ENCODE measurements around the gene SFMBT2.
A peak's percentile ranks its signal among the peaks of the same experiment; 100 is the strongest.

The SFMBT2 gene

GRCh38 chr10:7296648-7297047, 114.2 kb downstream of the SFMBT2 start:
- TF ChIP-seq, protein P1, sequence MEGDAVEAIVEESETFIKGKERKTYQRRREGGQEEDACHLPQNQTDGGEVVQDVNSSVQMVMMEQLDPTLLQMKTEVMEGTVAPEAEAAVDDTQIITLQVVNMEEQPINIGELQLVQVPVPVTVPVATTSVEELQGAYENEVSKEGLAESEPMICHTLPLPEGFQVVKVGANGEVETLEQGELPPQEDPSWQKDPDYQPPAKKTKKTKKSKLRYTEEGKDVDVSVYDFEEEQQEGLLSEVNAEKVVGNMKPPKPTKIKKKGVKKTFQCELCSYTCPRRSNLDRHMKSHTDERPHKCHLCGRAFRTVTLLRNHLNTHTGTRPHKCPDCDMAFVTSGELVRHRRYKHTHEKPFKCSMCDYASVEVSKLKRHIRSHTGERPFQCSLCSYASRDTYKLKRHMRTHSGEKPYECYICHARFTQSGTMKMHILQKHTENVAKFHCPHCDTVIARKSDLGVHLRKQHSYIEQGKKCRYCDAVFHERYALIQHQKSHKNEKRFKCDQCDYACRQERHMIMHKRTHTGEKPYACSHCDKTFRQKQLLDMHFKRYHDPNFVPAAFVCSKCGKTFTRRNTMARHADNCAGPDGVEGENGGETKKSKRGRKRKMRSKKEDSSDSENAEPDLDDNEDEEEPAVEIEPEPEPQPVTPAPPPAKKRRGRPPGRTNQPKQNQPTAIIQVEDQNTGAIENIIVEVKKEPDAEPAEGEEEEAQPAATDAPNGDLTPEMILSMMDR (IDR thresholded peaks at IDR 0.05; ENCODE audit: low read depth, low read length): no peak
- DNase-seq (ENCODE audit: low read depth, low spot score): no peak
- H3K4me3 ChIP-seq (ENCODE audit: low read depth, low read length): no peak overlapping the region
- in situ Hi-C loops (cut with HindIII; ENCODE audit: low sequenced_read_pairs): no loop called here

- in situ Hi-C loops (cut with HindIII; ENCODE audit: low sequenced_read_pairs): no loop called here
- TF ChIP-seq, protein P1 (IDR thresholded peaks at IDR 0.05; ENCODE audit: low read depth, low read length): no peak
- no peak overlapping the region for H3K4me3 ChIP-seq (ENCODE audit: low read depth, low read length)
- DNase-seq (ENCODE audit: low read depth, low spot score): no peak
These were observed 114.8 kb downstream of the SFMBT2 start for GRCh38 chr10:7296076-7296475.

DNA sequence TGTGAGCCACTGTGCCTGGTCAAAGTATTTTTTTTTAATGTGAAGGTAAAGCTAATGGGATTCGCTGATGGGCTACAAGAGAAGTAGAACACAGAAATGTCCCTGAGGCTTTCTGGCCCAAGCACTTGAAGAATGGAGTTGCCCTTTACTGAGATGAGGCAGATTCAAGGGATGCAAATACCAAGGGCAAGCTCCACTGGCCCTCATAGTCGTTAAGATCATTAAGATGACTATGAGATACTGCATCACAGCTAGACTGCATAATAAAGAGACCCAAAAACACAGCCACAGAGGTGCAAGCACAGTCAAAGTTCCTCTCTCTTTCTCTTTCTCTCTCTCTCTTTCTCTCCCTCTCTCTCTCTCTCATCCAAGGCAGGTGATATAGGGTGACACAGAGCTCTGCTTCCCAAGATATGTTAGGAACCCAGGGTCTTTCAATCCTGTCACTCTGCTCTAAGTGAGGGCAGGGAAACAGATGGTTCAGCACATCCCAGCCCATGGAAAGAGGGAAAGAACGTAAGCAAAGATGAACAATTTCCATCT, 117.4 kb downstream of the SFMBT2 start:
- TF ChIP-seq, protein P1 (IDR thresholded peaks at IDR 0.05; ENCODE audit: low read depth, low read length): no peak
- no peak for DNase-seq (ENCODE audit: low read depth, low spot score)
- H3K4me3 ChIP-seq (ENCODE audit: low read depth, low read length): no peak overlapping the region
- in situ Hi-C loops (cut with HindIII; ENCODE audit: low sequenced_read_pairs): no loop called here

- DNase-seq (ENCODE audit: low read depth, low spot score): peak; percentile 61
- TF ChIP-seq, protein P1 (IDR thresholded peaks at IDR 0.05; ENCODE audit: low read depth, low read length): no peak
- in situ Hi-C loops (cut with HindIII; ENCODE audit: low sequenced_read_pairs): no loop called here
- H3K4me3 ChIP-seq (ENCODE audit: low read depth, low read length): no peak overlapping the region
These were observed 119.2 kb downstream of the SFMBT2 start for GRCh38 chr10:7291487-7292270.

GRCh38 chr10:7288060-7288690, 122.7 kb downstream of the SFMBT2 start:
- no peak for DNase-seq (ENCODE audit: low read depth, low spot score)
- TF ChIP-seq, protein P1 (IDR thresholded peaks at IDR 0.05; ENCODE audit: low read depth, low read length): no peak
- H3K4me3 ChIP-seq (ENCODE audit: low read depth, low read length): no peak overlapping the region
- in situ Hi-C loops (cut with HindIII; ENCODE audit: low sequenced_read_pairs): no loop called here

GRCh38 chr10:7287377-7287776, 123.5 kb downstream of the SFMBT2 start:
- TF ChIP-seq, protein P1 (IDR thresholded peaks at IDR 0.05; ENCODE audit: low read depth, low read length): no peak
- no peak overlapping the region for H3K4me3 ChIP-seq (ENCODE audit: low read depth, low read length)
- DNase-seq (ENCODE audit: low read depth, low spot score): no peak
- in situ Hi-C loops (cut with HindIII; ENCODE audit: low sequenced_read_pairs): no loop called here
